K562 (cell line): ENCODE measurements around the gene C6orf47. TPM values are rescaled to one million over a fixed set of nuclear protein-coding genes. Genes with fewer than 3 reads are reported as not detected.

Source experiments
- BRD9 ChIP-seq: fragments of 450-650 bp; IDR thresholded peaks from 2 replicates; pipeline ENCODE4 v1.6.1; 2018; ENCODE audit warnings: low read depth; ENCODE audit not compliant: partially characterized antibody
- CCNT2 ChIP-seq: IDR thresholded peaks from 2 replicates; pipeline ENCODE4 v1.6.1; 2011; ENCODE audit warnings: borderline replicate concordance, low read depth, mild to moderate bottlenecking, moderate library complexity, mixed read lengths, low read length; ENCODE audit not compliant: insufficient read length; ENCODE audit errors: extremely low read depth
- E2F4 ChIP-seq: sonication (generic); formaldehyde crosslinking; IDR thresholded peaks from 2 replicates; pipeline ENCODE4 v1.8.0; 2022; ENCODE audit warnings: mild to moderate bottlenecking, low read depth, missing genetic modification reagents
- E2F8 ChIP-seq: fragments of 450-650 bp; IDR thresholded peaks from 2 replicates; pipeline ENCODE4 v1.7.1; 2018; ENCODE audit warnings: mild to moderate bottlenecking, low read depth; ENCODE audit not compliant: partially characterized antibody
- HMBOX1 ChIP-seq: sonication (generic); IDR thresholded peaks from 2 replicates; pipeline ENCODE4 v1.6.1; 2016
- MCM2 ChIP-seq: fragments of 450-650 bp; IDR thresholded peaks from 2 replicates; pipeline ENCODE4 v1.6.1; 2017; ENCODE audit warnings: low read depth, mild to moderate bottlenecking
- TRIM24 ChIP-seq, 2 experiments: fragments of 450-650 bp; IDR thresholded peaks; 2 replicates each; pipeline ENCODE4 v1.6.1; 2016
- YBX1 ChIP-seq: fragments of 450-650 bp; IDR thresholded peaks from 2 replicates; pipeline ENCODE4 v1.7.1; 2016; ENCODE audit warnings: mild to moderate bottlenecking
- ZBTB40 ChIP-seq, 2 experiments: fragments of 450-650 bp in 1 of 2; sonication (generic) in 1 of 2; formaldehyde crosslinking in 1 of 2; IDR thresholded peaks; 2 replicates each; pipeline versions ENCODE4 v1.7.1 to v1.9.0; 2016 to 2022; ENCODE audit warnings: inconsistent platforms in 1 of 2, mild to moderate bottlenecking in 1 of 2, missing genetic modification reagents in 1 of 2
- ZFP30 ChIP-seq: fragments of 250-450 bp; sonication (Bioruptor Pico); IDR thresholded peaks from 2 replicates; pipeline ENCODE4 v1.8.0; 2022; ENCODE audit warnings: moderate library complexity, mild to moderate bottlenecking, inconsistent platforms, borderline replicate concordance
- ZNF121 ChIP-seq: sonication (generic); formaldehyde crosslinking; conservative IDR thresholded peaks from 2 replicates; pipeline ENCODE4 v1.8.0; 2022; ENCODE audit warnings: missing genetic modification reagents
- ZNF239 ChIP-seq: fragments of 250-450 bp; sonication (Bioruptor Pico); IDR thresholded peaks from 2 replicates; pipeline ENCODE4 v1.4.0; 2020; ENCODE audit warnings: mild to moderate bottlenecking
- polyA plus RNA-seq, 8 experiments: library from polyadenylated mRNA; depleted of rRNA in 4 of 8; stranded (reverse) in 5 of 8; unstranded in 3 of 8; fragments of >200 nt; fragmentation: Nextera tagmentation in 2 of 8; fragmentation: Illumina TruSeq in 1 of 8; extraction: Ambion mirVana in 2 of 8; extraction: Trizol in 1 of 8; gene quantifications; 2 replicates each; pipeline versions ENCODE4 v1.2.1 to v1.2.3, GENCODE V29; 2011 to 2014; ENCODE audit warnings: inconsistent platforms in 1 of 8, missing spikeins in 1 of 8
- total RNA-seq, 7 experiments: library from RNA; depleted of rRNA in 6 of 7; stranded (reverse); fragments of >200 nt in 6 of 7; fragmentation: Illumina TruSeq in 2 of 7; extraction: Trizol in 2 of 7; gene quantifications; 2 replicates each; pipeline versions ENCODE4 v1.2.1 to v1.2.3, GENCODE V29; 2011 to 2021; ENCODE audit warnings: low replicate concordance in 1 of 7

Gene C6orf47
- total and polyA plus RNA-seq, 9 of the 15 experiments (the other 6 are each of a cell fraction or from before 2014, with no cell fraction given) = 0.14 to 43.8 (median 27.0) TPM

GRCh38 chr6:31702819-31703716, 42.5 kb upstream of the C6orf47 start, which contains the start of gene ABHD16A (continued):
- peak; percentile 73 for TF ChIP-seq ZBTB40 (IDR thresholded peaks at IDR 0.05)
- TF ChIP-seq ZBTB40 (CRISPR knock-in tag; IDR thresholded peaks at IDR 0.05) = no peak
- TF ChIP-seq ZFP30 (CRISPR knock-in tag) = no peak
- no peak for TF ChIP-seq ZNF121
- TF ChIP-seq ZNF239 (CRISPR knock-in tag) = no peak; the same call in 1 of the 2 replicates
- TF ChIP-seq YBX1 = no peak
- TF ChIP-seq HMBOX1 = 0 out of 2 replicates have a peak, but pooled peaks have one; percentile 41
- peak; percentile 33 for TF ChIP-seq E2F8
- peak; percentile 90 for TF ChIP-seq BRD9
- peak; percentile 90 for TF ChIP-seq CCNT2
- no peak; the same call in 1 of the 2 replicates for TF ChIP-seq E2F4 (CRISPR knock-in tag)
- peak; percentile 16 to 61; a peak in 2 of 4 replicates for TF ChIP-seq TRIM24 (IDR thresholded peaks at IDR 0.05)
- TF ChIP-seq MCM2 = no peak
